NT2/D1 (cell line): Measurements from ENCODE around the gene TSC2.

Experiments used
- SUZ12 ChIP-seq: IDR thresholded peaks from 2 replicates; pipeline ENCODE4 v1.6.1; 2011; ENCODE audit not compliant: insufficient read length, insufficient read depth; ENCODE audit errors: extremely low read depth
- YY1 ChIP-seq: IDR thresholded peaks from 2 replicates; pipeline ENCODE4 v1.6.1; 2011; ENCODE audit not compliant: insufficient read length, insufficient read depth
- ZNF274 ChIP-seq: IDR thresholded peaks from 2 replicates; pipeline ENCODE4 v1.6.1; 2011; ENCODE audit warnings: mild to moderate bottlenecking, low read depth, low read length

GRCh38 chr16:2016407-2016922 is 31.3 kb upstream of the TSC2 start:
- no peak for TF ChIP-seq YY1
- no peak for TF ChIP-seq ZNF274
- TF ChIP-seq SUZ12, result no peak
